Osteoblast (primary cell): ENCODE measurements around the gene RAD51B. TPM values are rescaled to one million over a fixed set of nuclear protein-coding genes. Genes with fewer than 3 reads are reported as not detected.

Experiments used
- DNase-seq: peaks from one replicate; pipeline ENCODE4 v3.0.0; 2011; ENCODE audit warnings: low spot score, mixed read lengths; ENCODE audit not compliant: insufficient read length; ENCODE audit errors: missing footprints
- H2AFZ ChIP-seq: 2 replicates; pipeline ENCODE4 v1.6.0; 2011; ENCODE audit warnings: mild to moderate bottlenecking, low read length
- H3K27ac ChIP-seq: 2 replicates; pipeline ENCODE4 v1.5.1; 2011; ENCODE audit warnings: mild to moderate bottlenecking, low read depth, low read length, moderate library complexity
- H3K27me3 ChIP-seq: 2 replicates; pipeline ENCODE4 v1.6.0; 2012; ENCODE audit warnings: mild to moderate bottlenecking, control low read depth, inconsistent platforms, low read length, moderate library complexity; ENCODE audit not compliant: insufficient read depth
- H3K36me3 ChIP-seq: 2 replicates; pipeline ENCODE4 v1.5.1; 2011; ENCODE audit warnings: mild to moderate bottlenecking, low read length, control low read depth, moderate library complexity; ENCODE audit not compliant: insufficient read depth
- H3K4me1 ChIP-seq: 2 replicates; pipeline ENCODE4 v1.5.1; 2011; ENCODE audit warnings: mild to moderate bottlenecking, low read length, control low read depth, moderate library complexity; ENCODE audit not compliant: insufficient read depth
- H3K4me2 ChIP-seq: 2 replicates; pipeline ENCODE4 v1.6.0; 2011; ENCODE audit warnings: mild to moderate bottlenecking, low read length; ENCODE audit not compliant: insufficient read depth
- H3K4me3 ChIP-seq: fragments of 200-600 bp; sonication (generic); 3 replicates; pipeline ENCODE4 v1.5.1; 2012; ENCODE audit warnings: mild to moderate bottlenecking, low read length, inconsistent platforms; ENCODE audit not compliant: insufficient read depth
- H3K79me2 ChIP-seq: 2 replicates; pipeline ENCODE4 v1.6.0; 2012; ENCODE audit warnings: mild to moderate bottlenecking, low read length, control low read depth, inconsistent platforms; ENCODE audit not compliant: insufficient read depth
- H3K9me3 ChIP-seq: 2 replicates; pipeline ENCODE4 v1.5.1; 2011; ENCODE audit warnings: low read depth, low read length, control low read depth
- H4K20me1 ChIP-seq: 2 replicates; pipeline ENCODE4 v1.6.0; 2012; ENCODE audit warnings: mild to moderate bottlenecking, low read length, control low read depth; ENCODE audit not compliant: insufficient read depth
- total RNA-seq: library from RNA; depleted of rRNA; stranded (reverse); fragments of >200 nt; gene quantifications from 2 replicates; pipeline ENCODE4 v1.2.3, GENCODE V29; 2012
- TF ChIP-seq, protein P1 (sequence below): IDR thresholded peaks from 2 replicates; pipeline ENCODE4 v1.5.1; 2011; ENCODE audit warnings: mild to moderate bottlenecking, low read depth, low read length, moderate library complexity; ENCODE audit errors: extremely low read depth

RAD51B gene
- total RNA-seq, 1 donor = 13.8 TPM

DNA sequence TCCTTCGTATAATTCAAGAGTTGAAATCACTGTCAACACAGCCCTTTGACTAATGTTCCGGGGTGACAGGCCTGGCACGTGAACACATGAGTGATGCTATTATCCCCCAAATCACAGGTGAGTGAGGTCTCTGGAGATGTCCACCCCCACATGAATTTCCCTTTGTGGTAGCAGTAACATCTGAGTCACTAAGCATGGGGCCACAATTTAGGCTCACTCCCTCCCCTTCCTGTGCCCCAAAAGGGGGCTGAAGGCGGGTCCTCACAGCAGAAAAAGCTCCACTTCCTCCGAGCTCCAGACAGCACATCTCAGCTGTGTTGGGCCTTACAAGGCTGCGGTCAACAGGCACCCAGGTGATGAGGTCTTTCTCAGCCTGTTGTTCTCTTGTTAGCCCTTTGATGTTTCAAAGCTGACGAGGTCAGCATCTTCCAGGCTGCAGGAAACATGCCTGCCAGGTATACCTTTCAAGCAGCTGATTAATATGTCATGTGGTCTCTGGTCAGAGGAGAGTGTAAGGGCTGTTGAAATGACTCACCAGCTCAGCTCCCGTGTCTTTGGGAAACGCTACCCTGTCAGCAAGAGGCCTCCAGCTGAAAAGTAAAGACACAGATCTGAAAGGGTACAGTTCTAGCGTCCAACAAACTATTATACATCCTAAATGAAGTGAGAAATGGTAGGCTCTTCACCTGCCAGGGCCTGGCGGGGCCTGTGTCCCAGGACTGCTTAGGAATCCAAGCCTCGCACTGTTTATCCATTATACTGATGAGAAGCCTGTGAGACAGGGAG is 866.0 kb downstream of the RAD51B start:
- peak overlapping the region; percentile 72 for H3K27ac ChIP-seq
- no peaks in the 10 kb centered on the region for H3K36me3 ChIP-seq
- peak overlapping the region; percentile 65 for H2AFZ ChIP-seq
- H3K4me2 ChIP-seq = peak overlapping the region; percentile 9
- DNase-seq = peak; percentile 77
- no peaks in the 10 kb centered on the region for H4K20me1 ChIP-seq
- H3K79me2 ChIP-seq = no peaks in the 10 kb centered on the region
- H3K4me3 ChIP-seq = no peak overlapping the region
- TF ChIP-seq, protein P1, sequence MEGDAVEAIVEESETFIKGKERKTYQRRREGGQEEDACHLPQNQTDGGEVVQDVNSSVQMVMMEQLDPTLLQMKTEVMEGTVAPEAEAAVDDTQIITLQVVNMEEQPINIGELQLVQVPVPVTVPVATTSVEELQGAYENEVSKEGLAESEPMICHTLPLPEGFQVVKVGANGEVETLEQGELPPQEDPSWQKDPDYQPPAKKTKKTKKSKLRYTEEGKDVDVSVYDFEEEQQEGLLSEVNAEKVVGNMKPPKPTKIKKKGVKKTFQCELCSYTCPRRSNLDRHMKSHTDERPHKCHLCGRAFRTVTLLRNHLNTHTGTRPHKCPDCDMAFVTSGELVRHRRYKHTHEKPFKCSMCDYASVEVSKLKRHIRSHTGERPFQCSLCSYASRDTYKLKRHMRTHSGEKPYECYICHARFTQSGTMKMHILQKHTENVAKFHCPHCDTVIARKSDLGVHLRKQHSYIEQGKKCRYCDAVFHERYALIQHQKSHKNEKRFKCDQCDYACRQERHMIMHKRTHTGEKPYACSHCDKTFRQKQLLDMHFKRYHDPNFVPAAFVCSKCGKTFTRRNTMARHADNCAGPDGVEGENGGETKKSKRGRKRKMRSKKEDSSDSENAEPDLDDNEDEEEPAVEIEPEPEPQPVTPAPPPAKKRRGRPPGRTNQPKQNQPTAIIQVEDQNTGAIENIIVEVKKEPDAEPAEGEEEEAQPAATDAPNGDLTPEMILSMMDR = no peak
- H3K9me3 ChIP-seq = no peaks in the 10 kb centered on the region
- no peaks in the 10 kb centered on the region for H3K27me3 ChIP-seq
- H3K4me1 ChIP-seq = peaks cover 57% of the 10 kb centered on the region

DNA sequence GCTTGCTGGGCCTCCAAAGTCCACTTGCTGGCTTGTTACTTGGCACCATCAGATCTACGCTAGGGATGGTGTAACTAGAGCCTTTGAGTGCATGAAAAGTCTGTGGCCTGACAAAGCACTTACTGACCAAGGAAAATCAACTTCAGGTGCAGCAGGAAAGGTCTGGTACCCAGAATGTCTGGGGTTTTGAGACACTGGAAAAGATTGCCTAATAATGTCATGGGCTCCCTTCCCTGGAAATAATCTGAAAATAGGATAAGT is 866.6 kb downstream of the RAD51B start:
- Histone ChIP-seq H3K27ac (peak overlapping the region; percentile 72), H3K36me3 (no peaks in the 10 kb centered on the region), H3K9me3 (no peaks in the 10 kb centered on the region), H2AFZ (peak overlapping the region; percentile 65), H3K79me2 (no peaks in the 10 kb centered on the region), H3K4me1 (peaks cover 51% of the 10 kb centered on the region), H3K4me3 (no peak overlapping the region), H3K4me2 (no peak overlapping the region), H3K27me3 (no peaks in the 10 kb centered on the region), H4K20me1 (no peaks in the 10 kb centered on the region)
- no peak for DNase-seq
- TF ChIP-seq, protein P1 = no peak

DNA sequence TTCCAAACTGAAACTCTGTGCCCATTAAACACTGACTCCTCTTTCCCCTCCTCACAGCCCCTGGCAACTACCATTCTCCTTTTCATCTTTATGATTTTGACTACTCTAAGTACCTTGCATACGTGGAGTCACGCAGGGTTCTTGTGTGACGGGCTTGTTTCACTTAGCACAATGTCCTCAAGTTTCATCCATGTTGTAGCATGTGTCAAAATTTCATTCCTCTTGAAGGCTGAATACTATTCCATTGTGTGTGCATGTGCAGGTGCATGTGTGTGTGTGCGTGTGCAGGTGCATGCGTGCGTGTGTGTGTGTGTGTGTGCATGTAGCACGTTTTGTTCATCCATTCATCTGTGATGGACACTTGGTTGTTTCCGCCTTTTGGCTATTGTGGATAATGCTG is 867.1 kb downstream of the RAD51B start:
- H3K79me2 ChIP-seq = no peaks in the 10 kb centered on the region
- TF ChIP-seq, protein P1 = no peak
- no peak overlapping the region for H3K4me2 ChIP-seq
- no peak overlapping the region for H2AFZ ChIP-seq
- H3K9me3 ChIP-seq = no peaks in the 10 kb centered on the region
- H3K27me3 ChIP-seq = no peaks in the 10 kb centered on the region
- H3K4me3 ChIP-seq = no peak overlapping the region
- peaks cover 46% of the 10 kb centered on the region for H3K4me1 ChIP-seq
- H4K20me1 ChIP-seq = no peaks in the 10 kb centered on the region
- no peak overlapping the region for H3K27ac ChIP-seq
- no peak for DNase-seq
- H3K36me3 ChIP-seq = no peaks in the 10 kb centered on the region

DNA sequence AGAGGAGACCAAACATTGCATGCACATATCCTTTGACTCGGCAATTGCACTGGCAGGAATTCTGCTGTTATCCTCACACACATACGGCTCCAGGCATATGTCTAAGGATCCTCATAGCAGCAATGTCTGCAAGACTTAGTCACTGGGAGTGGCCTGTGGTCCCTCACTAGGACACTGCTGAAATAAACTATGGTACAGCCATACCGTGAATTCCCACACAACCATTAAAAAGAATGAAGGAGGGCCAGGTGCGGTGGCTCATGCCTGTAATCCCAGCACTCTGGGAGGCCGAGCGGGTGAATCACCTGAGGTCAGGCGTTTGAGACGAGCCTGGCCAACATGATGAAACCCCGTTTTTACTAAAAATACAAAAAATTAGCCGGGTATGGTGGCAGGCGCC is 868.2 kb downstream of the RAD51B start:
- Histone ChIP-seq H3K79me2 (no peaks in the 10 kb centered on the region), H3K4me3 (no peak overlapping the region), H3K4me1 (peaks cover 40% of the 10 kb centered on the region), H3K27me3 (no peaks in the 10 kb centered on the region), H2AFZ (peak overlapping the region; percentile 42), H4K20me1 (no peaks in the 10 kb centered on the region), H3K9me3 (no peaks in the 10 kb centered on the region), H3K4me2 (peak overlapping the region; percentile 54), H3K27ac (peak overlapping the region; percentile 72), H3K36me3 (no peaks in the 10 kb centered on the region)
- DNase-seq = peak; percentile 95
- TF ChIP-seq, protein P1 = no peak
